Heart right ventricle (tissue), 16 donors: ENCODE results near the gene UBAC2. TPM values are rescaled to one million over a fixed set of nuclear protein-coding genes. Genes with fewer than 3 reads are reported as not detected.
A peak's percentile ranks its signal among the peaks of the same experiment; 100 is the strongest.

Experiments
- ATAC-seq, 8 donors: fragments of 200-7000 bp; cut with Tn5 transposase; one replicate each; pipeline ENCODE4 v1.9.1; 2020; ENCODE audit warnings: mild to moderate bottlenecking in 8 of 8, moderate library complexity in 8 of 8, moderate number of reproducible peaks in 1 of 8
- DNase-seq, 2 donors: peaks; one replicate each; pipeline ENCODE4 v3.0.0-alpha.2; 2020
- H3K27ac ChIP-seq, 10 donors: fragments of 200-600 bp; sonication (generic) in 2 of 10; one replicate each; pipeline versions ENCODE4 v1.5.0 to v1.8.0; 2020 to 2022; ENCODE audit warnings: mild to moderate bottlenecking in 3 of 10
- H3K27me3 ChIP-seq, 7 donors: fragments of 200-600 bp; one replicate each; pipeline ENCODE4 v1.8.0; 2021 to 2022; ENCODE audit warnings: mild to moderate bottlenecking in 2 of 7
- H3K36me3 ChIP-seq, 9 donors: fragments of 200-600 bp; sonication (generic) in 1 of 9; one replicate each; pipeline versions ENCODE4 v1.5.0 to v1.8.0; 2020 to 2022; ENCODE audit warnings: mild to moderate bottlenecking in 2 of 9
- H3K4me1 ChIP-seq, 9 donors: fragments of 200-600 bp; sonication (generic) in 1 of 9; one replicate each; pipeline versions ENCODE4 v1.5.0 to v1.8.0; 2020 to 2022; ENCODE audit warnings: mild to moderate bottlenecking in 4 of 9
- H3K4me3 ChIP-seq, 10 donors: fragments of 200-600 bp; sonication (generic) in 2 of 10; one replicate each; pipeline versions ENCODE4 v1.5.0 to v1.8.0; 2020 to 2022; ENCODE audit warnings: mild to moderate bottlenecking in 7 of 10, moderate library complexity in 2 of 10
- H3K9me3 ChIP-seq, 11 donors: fragments of 200-600 bp in 10 of 11; sonication (generic) in 2 of 11; one replicate each; pipeline versions ENCODE4 v1.5.0 to v1.8.0; 2013 to 2022; ENCODE audit warnings: mild to moderate bottlenecking in 2 of 11, control low read depth in 1 of 11, moderate library complexity in 1 of 11
- CTCF ChIP-seq, 9 donors: fragments of 200-600 bp; sonication (generic) in 2 of 9; IDR thresholded peaks; one replicate each; pipeline versions ENCODE4 v1.5.0 to v1.8.0; 2021 to 2022; ENCODE audit warnings: antibody characterized with exemption in 9 of 9, mild to moderate bottlenecking in 5 of 9, moderate library complexity in 1 of 9
- WGBS, 2 donors: extraction: QIAGEN DNeasy Blood & Tissue Kit; methylation state at CpG; one replicate each; pipeline ENCODE4 v1.1.7; 2013; ENCODE audit warnings: inconsistent platforms in 1 of 2; 5-methylcytosine and 5-hydroxymethylcytosine counted together
- intact Hi-C, 10 donors: fragments of 100-400 bp; cut with DNase I; formaldehyde crosslinking; loops; one replicate each; pipeline versions ENCODE4 v1.11.1 to v1.14.2; 2022
- polyA plus RNA-seq, 2 donors: library from polyadenylated mRNA; stranded (reverse); fragments of 200-250 nt; gene quantifications; one replicate each; pipeline ENCODE4 v1.2.3, GENCODE V29; 2013
- total RNA-seq, 10 donors: library from RNA; stranded (reverse); fragmentation: NEBNext Ultra II Directional in 3 of 10; extraction: Animal tissue kit (Norgen Biotek cat#: 25700) in 3 of 10; gene quantifications; one replicate each; pipeline versions ENCODE4 v1.2.1 to v1.2.4, GENCODE V29; 2021 to 2023
- donor health status: Arrhythmogenic right ventricular cardiomyopathy.
- donor health status: ischemic (EF 13 %, LVEDD 7.1; RV severe dilation, severe dysfunction).
- donor health status: healthy with polysubstance abuse.
- donor health status: DM: no; HTN: yes; CAD: no.
- donor health status: DM: no; HTN: no; CAD: no.
- donor health status: ischemic (EF 25% LVEDD 6.9; RV normal size, moderate dysfunction).
- donor health status: ischemic (EF 25% LVEDD 5.7; RV mildly dilated, moderate dysfunction).
- donor health status: healthy.
- donor health status: DM: yes; HTN: yes; CAD: no.
- donor health status: Ischemic cardiomyopathy.
- donor health status: ischemic (EF 35%, LVEDD 5.7; RV mildly dilated, moderate dysfunction).
- donor health status: nonischemic (EF 11% LVEDD 7.7; RV severe dilation, severe dysfunction).
- donor health status: DM: yes; HTN: yes; CAD: no.
- donor health status: PGD.
- donor health status: ischemic (EF 29% LVEDD 5.4; RV normal size, mild dysfunction).
- donor health status: nonischemic (EF 23%, LVEDD 6.1; RV moderate dilation, normal function).

The UBAC2 gene
- total and polyA plus RNA-seq, 12 donors = 31.8 to 60.4 (median 47.0) TPM

DNA sequence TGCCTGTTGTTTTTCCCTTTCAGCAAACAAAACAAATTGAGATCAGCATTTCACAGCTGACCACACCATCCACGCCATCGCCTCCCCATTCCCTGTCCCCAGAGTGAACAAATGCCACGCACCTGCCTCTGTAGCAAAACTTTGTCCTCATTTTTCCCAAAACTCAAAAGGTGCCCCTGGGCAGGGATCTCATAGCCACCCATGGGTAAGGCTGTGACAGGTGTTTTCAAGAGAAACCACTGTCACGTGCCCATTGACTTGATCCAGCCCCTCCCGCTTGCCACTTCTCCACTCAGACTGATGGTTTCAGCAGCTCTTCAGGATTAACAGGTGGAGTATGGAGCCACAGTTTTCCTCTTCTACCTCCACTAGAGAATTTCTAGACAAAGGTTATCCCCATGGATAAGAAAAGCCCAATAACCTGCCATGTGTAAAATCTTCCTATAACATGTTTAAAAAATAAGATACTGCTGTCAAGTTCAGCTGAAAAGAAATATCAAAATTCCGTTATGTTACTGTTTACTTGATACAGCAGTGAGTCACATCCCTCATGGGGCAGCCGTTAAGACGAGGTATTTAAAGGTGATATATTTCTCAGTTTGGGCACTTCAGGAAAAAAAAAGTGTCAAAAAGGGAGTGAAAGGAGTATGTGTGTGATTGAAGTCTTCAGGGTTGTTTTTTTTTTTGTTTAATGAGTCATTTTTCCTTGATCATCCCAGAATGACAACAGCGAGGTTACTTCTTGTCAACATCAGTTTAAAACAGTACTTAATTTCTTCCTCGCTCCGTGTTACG lies 170.0 kb downstream of the UBAC2 start:
- ATAC-seq (no peak), DNase-seq (no peak)
- Histone ChIP-seq H3K36me3 (peaks cover 0 to 58% (median 7%) of the 10 kb centered on the region in 9 donors), H3K9me3 (no peaks in the 10 kb centered on the region), H3K27ac (peak overlapping the region in 1 of 10 donors; percentile 2), H3K27me3 (no peaks in the 10 kb centered on the region), H3K4me3 (no peak overlapping the region), H3K4me1 (peaks cover 0 to 57% (median 0%) of the 10 kb centered on the region in 9 donors)
- 92 to 95% methylated on average over 12 of the region's 12 CpGs for WGBS, 2 donors
- intact Hi-C loops = no loop called here
- TF ChIP-seq CTCF (IDR thresholded peaks at IDR 0.05) = no peak

DNA sequence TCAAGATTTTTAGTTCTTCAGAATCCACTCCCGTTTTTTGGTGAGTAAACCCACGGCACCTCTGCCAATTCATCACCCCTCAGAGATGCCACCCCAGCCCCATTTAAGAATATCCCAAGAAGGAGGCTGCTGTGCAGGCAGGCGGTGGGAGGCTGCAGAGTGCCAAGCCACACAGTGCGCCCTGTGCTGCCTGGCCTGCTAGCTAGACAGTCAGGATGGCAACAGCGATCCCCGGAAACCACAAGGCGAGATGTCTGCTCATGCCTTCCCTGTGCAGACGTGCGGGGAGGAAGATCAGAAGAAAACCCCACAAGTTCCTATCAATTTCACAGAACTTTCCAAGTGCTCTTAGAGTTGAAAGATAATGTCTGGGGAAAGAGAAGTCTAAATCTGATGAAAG lies 171.3 kb downstream of the UBAC2 start:
- ATAC-seq = no peak
- no peak overlapping the region for H3K4me3 ChIP-seq
- WGBS, 2 donors = 92 to 95% methylated on average over 9 of the region's 9 CpGs
- no peaks in the 10 kb centered on the region for H3K27me3 ChIP-seq
- DNase-seq = no peak
- no peaks in the 10 kb centered on the region for H3K9me3 ChIP-seq
- TF ChIP-seq CTCF (IDR thresholded peaks at IDR 0.05) = no peak
- H3K4me1 ChIP-seq = peaks cover 0 to 59% (median 0%) of the 10 kb centered on the region in 9 donors
- intact Hi-C loops = no loop called here
- peak overlapping the region in 1 of 10 donors; percentile 16 for H3K27ac ChIP-seq
- H3K36me3 ChIP-seq = peaks cover 0 to 64% (median 7%) of the 10 kb centered on the region in 9 donors

DNA sequence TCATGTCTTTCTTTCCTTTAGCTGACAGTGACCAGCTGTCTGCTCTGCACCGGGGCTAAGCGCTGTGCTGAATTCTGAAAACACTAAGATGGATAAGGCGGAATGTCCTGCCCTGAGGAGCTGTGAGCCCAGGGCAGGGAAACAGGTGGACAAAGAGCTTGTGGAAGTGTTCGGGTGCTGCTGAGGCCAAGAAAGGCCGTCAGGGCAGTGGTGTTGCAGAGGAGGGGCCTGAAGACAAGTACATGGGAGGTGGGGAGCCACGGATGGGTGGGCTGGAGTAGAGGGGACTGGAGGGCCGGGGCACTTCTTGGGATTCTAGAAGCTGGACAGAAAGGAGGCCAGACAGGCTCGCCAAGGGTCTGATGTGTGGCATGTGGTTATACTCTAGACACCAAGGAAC lies 172.8 kb downstream of the UBAC2 start:
- H3K9me3 ChIP-seq = no peaks in the 10 kb centered on the region
- H3K27ac ChIP-seq = peak overlapping the region in 1 of 10 donors; percentile 28
- peaks cover 0 to 48% (median 0%) of the 10 kb centered on the region in 9 donors for H3K4me1 ChIP-seq
- 92 to 97% methylated on average over 8 of the region's 8 CpGs for WGBS, 2 donors
- ATAC-seq (no peak), DNase-seq (no peak)
- H3K4me3 ChIP-seq = no peak overlapping the region
- peaks cover 0 to 71% (median 7%) of the 10 kb centered on the region in 9 donors for H3K36me3 ChIP-seq
- TF ChIP-seq CTCF (IDR thresholded peaks at IDR 0.05) = no peak
- H3K27me3 ChIP-seq = no peaks in the 10 kb centered on the region
- intact Hi-C loops = no loop called here

DNA sequence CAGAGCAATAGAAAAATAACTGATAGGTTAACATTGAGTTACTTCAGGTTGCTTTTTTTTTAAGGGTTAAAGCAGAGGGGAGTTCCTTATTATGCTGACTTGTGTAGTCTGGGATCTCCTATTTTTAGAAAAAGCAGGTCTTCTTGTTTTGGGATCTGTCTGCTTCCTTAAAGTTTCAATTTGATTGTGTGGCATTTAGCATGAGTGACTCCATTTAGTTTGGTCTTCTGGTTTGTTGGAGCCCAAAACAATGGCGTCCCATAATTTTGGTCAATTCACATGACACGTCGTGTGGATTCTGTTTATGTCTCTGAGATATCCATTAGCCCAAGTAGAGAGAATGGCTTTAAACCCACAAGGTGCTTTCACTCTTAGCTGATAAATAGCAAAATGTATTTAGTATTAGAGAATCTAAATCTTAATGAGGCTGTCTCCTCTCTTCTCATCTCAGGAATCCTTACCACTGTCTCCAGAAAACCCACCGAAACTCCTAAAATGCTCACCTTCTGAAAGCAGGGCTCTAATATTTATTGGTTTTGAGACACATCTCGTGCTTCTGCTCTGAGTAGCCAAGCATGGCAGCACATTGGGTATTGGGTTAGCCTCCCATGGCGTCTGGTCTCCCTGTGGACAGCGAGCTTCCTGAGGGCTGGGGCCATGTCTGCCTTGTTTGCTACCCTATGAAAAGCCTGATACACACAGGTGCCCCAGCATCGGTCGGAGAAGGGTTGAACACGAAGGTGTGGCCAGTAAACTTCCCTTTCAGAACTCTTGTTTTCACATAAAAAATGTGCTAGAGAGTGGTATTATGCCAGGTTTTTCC lies 173.7 kb downstream of the UBAC2 start:
- WGBS, 2 donors = 96% methylated on average over 10 of the region's 10 CpGs
- Histone ChIP-seq H3K4me3 (no peak overlapping the region), H3K36me3 (peaks cover 0 to 72% (median 7%) of the 10 kb centered on the region in 9 donors), H3K27me3 (no peaks in the 10 kb centered on the region), H3K9me3 (no peaks in the 10 kb centered on the region), H3K27ac (peak overlapping the region in 1 of 10 donors; percentile 82), H3K4me1 (peaks cover 0 to 50% (median 0%) of the 10 kb centered on the region in 9 donors)
- DNase-seq (no peak), ATAC-seq (no peak)
- TF ChIP-seq CTCF (IDR thresholded peaks at IDR 0.05) = no peak
- intact Hi-C loops = no loop called here
